Skin of body (tissue), 2 donors: ENCODE data around the gene GPR18. TPM values are rescaled to one million over a fixed set of nuclear protein-coding genes. Genes with fewer than 3 reads are reported as not detected.

Experiments used
- DNase-seq: peaks from one replicate; lab custom pipeline; 2025; lab: John Stamatoyannopoulos, UW
- total RNA-seq: library from RNA; depleted of rRNA; stranded (reverse); fragments of >200 nt; gene quantifications from one replicate; pipeline ENCODE4 v1.2.3, GENCODE V29; 2014

GPR18 gene
- 0.20 TPM for total RNA-seq

GRCh38 chr13:99258210-99258860, at the start of gene GPR18:
TSS of gene GPR18 (minus strand) at chr13:99258379. CDS start at chr13:99255872, 2,507 bp downstream.
- DNase-seq: no peak

GRCh38 chr13:99307648-99308339, 49.6 kb upstream of the GPR18 start:
- DNase-seq: no peak

- DNase-seq: no peak
These were observed 49.1 kb upstream of the GPR18 start, which contains the start of gene GPR183 for GRCh38 chr13:99307247-99307646. TSS of gene GPR183 (minus strand) at chr13:99307399. CDS start at chr13:99296145, 11,254 bp downstream.

GRCh38 chr13:99305566-99305965, 47.4 kb upstream of the GPR18 start:
- DNase-seq: no peak

- DNase-seq: no peak
These were observed 47.0 kb upstream of the GPR18 start for GRCh38 chr13:99305158-99305557.

- DNase-seq: no peak
These were observed 46.4 kb upstream of the GPR18 start for GRCh38 chr13:99304541-99304940.

- no peak for DNase-seq
These were observed 45.8 kb upstream of the GPR18 start for GRCh38 chr13:99303863-99304521.

- DNase-seq: no peak
These were observed 44.7 kb upstream of the GPR18 start for GRCh38 chr13:99302637-99303505.

GRCh38 chr13:99301913-99302636, 43.9 kb upstream of the GPR18 start:
- no peak for DNase-seq

GRCh38 chr13:99301056-99301838, 43.1 kb upstream of the GPR18 start:
- no peak for DNase-seq

- no peak for DNase-seq
These were observed 41.8 kb upstream of the GPR18 start for GRCh38 chr13:99299920-99300341.

GRCh38 chr13:99299256-99299919, 41.2 kb upstream of the GPR18 start:
- DNase-seq: no peak

- DNase-seq: no peak
These were observed 39.9 kb upstream of the GPR18 start for GRCh38 chr13:99298056-99298455.

- DNase-seq: no peak
These were observed 39.2 kb upstream of the GPR18 start for GRCh38 chr13:99297331-99297730.

- DNase-seq: no peak
These were observed 38.2 kb upstream of the GPR18 start for GRCh38 chr13:99296398-99296797.

GRCh38 chr13:99295488-99296252, 37.5 kb upstream of the GPR18 start:
- no peak for DNase-seq

- DNase-seq: no peak
These were observed 36.8 kb upstream of the GPR18 start for GRCh38 chr13:99294958-99295357.

GRCh38 chr13:99294198-99294597, 36.0 kb upstream of the GPR18 start:
- no peak for DNase-seq

GRCh38 chr13:99293178-99293577, 35.0 kb upstream of the GPR18 start:
- no peak for DNase-seq
